Stimulated activated CD4-positive, alpha-beta T cell treated with anti-CD3 and anti-CD28 coated beads, Interleukin-2, amount 100 ng/mL, for 48 hours (primary cell): ENCODE results near the gene BABAM2.

Source experiments
- DNase-seq, 2 donors: peaks; one replicate each; pipeline ENCODE4 v3.0.0-alpha.2; 2020

Gene BABAM2

GRCh38 chr2:28036307-28036706, 145.8 kb downstream of the BABAM2 start:
- no peak for DNase-seq

GRCh38 chr2:28038722-28039121, 148.2 kb downstream of the BABAM2 start:
- DNase-seq = no peak

GRCh38 chr2:28045676-28046351, 155.3 kb downstream of the BABAM2 start:
- no peak for DNase-seq

GRCh38 chr2:28046921-28047320, 156.4 kb downstream of the BABAM2 start:
- no peak for DNase-seq

GRCh38 chr2:28047681-28048080, 157.2 kb downstream of the BABAM2 start:
- DNase-seq = no peak

- DNase-seq = no peak
Observed at GRCh38 chr2:28048341-28048740, 157.8 kb downstream of the BABAM2 start.

GRCh38 chr2:28049416-28049815, 158.9 kb downstream of the BABAM2 start:
- no peak for DNase-seq

GRCh38 chr2:28049899-28050298, 159.4 kb downstream of the BABAM2 start:
- no peak for DNase-seq

- DNase-seq = no peak
Observed at GRCh38 chr2:28052691-28053090, 162.2 kb downstream of the BABAM2 start.

GRCh38 chr2:28053597-28053996, 163.1 kb downstream of the BABAM2 start:
- no peak for DNase-seq

GRCh38 chr2:28054916-28055315, 164.4 kb downstream of the BABAM2 start:
- no peak for DNase-seq

- DNase-seq = no peak
Observed at GRCh38 chr2:28055325-28055970, 164.9 kb downstream of the BABAM2 start.

- no peak for DNase-seq
Observed at GRCh38 chr2:28058791-28059190, 168.3 kb downstream of the BABAM2 start.

- DNase-seq = no peak
Observed at GRCh38 chr2:28062867-28063266, 172.3 kb downstream of the BABAM2 start.

- no peak for DNase-seq
Observed at GRCh38 chr2:28063492-28063962, 173.0 kb downstream of the BABAM2 start.

- DNase-seq = no peak
Observed at GRCh38 chr2:28067602-28068001, 177.1 kb downstream of the BABAM2 start.

- DNase-seq = no peak
Observed at GRCh38 chr2:28068088-28068487, 177.6 kb downstream of the BABAM2 start.

GRCh38 chr2:28068527-28068926, 178.0 kb downstream of the BABAM2 start:
- no peak for DNase-seq

- DNase-seq = no peak
Observed at GRCh38 chr2:28071221-28071620, 180.7 kb downstream of the BABAM2 start.

GRCh38 chr2:28074137-28074536, 183.6 kb downstream of the BABAM2 start:
- DNase-seq = no peak

- no peak for DNase-seq
Observed at GRCh38 chr2:28080911-28081310, 190.4 kb downstream of the BABAM2 start.

GRCh38 chr2:28082131-28082530, 191.6 kb downstream of the BABAM2 start:
- DNase-seq = no peak

- DNase-seq = no peak
Observed at GRCh38 chr2:28083476-28083875, 192.9 kb downstream of the BABAM2 start.

- no peak for DNase-seq
Observed at GRCh38 chr2:28084564-28084963, 194.0 kb downstream of the BABAM2 start.

GRCh38 chr2:28085201-28085600, 194.7 kb downstream of the BABAM2 start:
- DNase-seq = no peak
